IgD-negative memory B cell (primary cell): ENCODE measurements around the gene RPS8. TPM values are rescaled to one million over a fixed set of nuclear protein-coding genes. Genes with fewer than 3 reads are reported as not detected.
"Not testable (repeated sequence)": the region's sequence is repeated elsewhere in the genome, so short reads cannot be mapped to it uniquely, and the experiment has no call there.

Experiments used
- H3K27ac Mint-ChIP-seq, 3 donors: one replicate each; pipeline ENCODE4 v1.8.0; 2020 to 2022; ENCODE audit warnings: mild to moderate bottlenecking in 3 of 3, mixed read lengths in 3 of 3, moderate library complexity in 1 of 3
- H3K27me3 Mint-ChIP-seq: one replicate; pipeline ENCODE4 v1.8.0; 2021; ENCODE audit warnings: mixed read lengths
- H3K36me3 Mint-ChIP-seq: one replicate; pipeline ENCODE4 v1.8.0; 2020; ENCODE audit warnings: mild to moderate bottlenecking, mixed read lengths
- H3K4me1 Mint-ChIP-seq, 3 donors: one replicate each; pipeline ENCODE4 v1.8.0; 2020 to 2022; ENCODE audit warnings: mixed read lengths in 3 of 3, mild to moderate bottlenecking in 1 of 3
- H3K4me3 Mint-ChIP-seq, 4 donors: one replicate each; pipeline ENCODE4 v1.8.0; 2020 to 2022; ENCODE audit warnings: mild to moderate bottlenecking in 4 of 4, mixed read lengths in 4 of 4, moderate library complexity in 3 of 4
- H3K9me3 Mint-ChIP-seq, 3 donors: one replicate each; pipeline ENCODE4 v1.8.0; 2020 to 2021; ENCODE audit warnings: mixed read lengths in 3 of 3, mild to moderate bottlenecking in 1 of 3
- polyA plus RNA-seq: library from polyadenylated mRNA; unstranded; fragments of 300-500 nt; fragmentation: Illumina TruSeq; gene quantifications from one replicate; pipeline ENCODE4 v1.2.3, GENCODE V29; 2021

The RPS8 gene
- polyA plus RNA-seq, 1 donor from 2014 or later: 1,590 TPM

DNA sequence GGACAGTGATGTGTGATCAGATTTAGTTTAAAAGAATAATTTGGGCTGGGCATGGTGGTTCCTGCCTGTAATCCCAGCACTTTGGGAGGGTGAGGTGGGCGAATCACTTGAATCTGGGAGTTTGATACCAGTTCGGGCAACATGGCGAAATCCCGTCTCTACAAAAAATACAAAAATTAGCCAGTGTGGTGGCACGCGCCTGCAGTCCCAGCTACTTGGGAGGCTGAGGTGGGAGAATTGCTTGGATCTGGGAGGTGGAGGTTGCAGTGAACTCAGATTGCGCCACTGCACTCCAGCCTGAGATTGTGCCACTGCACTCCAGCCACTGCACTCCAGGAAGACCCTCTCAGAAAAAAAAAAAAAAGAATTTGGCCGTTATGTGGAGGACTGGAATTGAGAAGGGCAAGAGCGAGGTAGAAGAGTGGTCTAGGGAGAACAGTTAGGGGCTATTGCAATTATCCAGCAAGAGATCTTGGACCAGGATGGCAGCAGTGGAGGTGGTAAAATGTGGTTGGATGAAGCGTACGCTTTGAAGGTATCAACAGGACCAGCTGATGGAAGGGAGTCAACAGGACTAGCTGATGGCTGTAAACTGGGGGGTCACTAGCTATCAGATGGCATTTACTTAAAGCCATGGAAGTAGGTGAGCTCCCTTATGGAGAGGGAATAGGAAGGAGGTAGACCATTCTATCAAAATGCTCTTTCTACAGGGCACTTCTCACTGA, 42.6 kb downstream of the RPS8 start:
- no peaks in the 10 kb centered on the region for H3K27me3 Mint-ChIP-seq
- H3K27ac Mint-ChIP-seq: peak overlapping the region in 2 of 3 donors; percentile 76 to 93
- peaks cover 17 to 22% (median 18%) of the 10 kb centered on the region in 3 donors for H3K4me1 Mint-ChIP-seq
- H3K4me3 Mint-ChIP-seq: peak overlapping the region in 3 of 4 donors; percentile 41 to 83 (median 67)
- H3K9me3 Mint-ChIP-seq: no peaks in the 10 kb centered on the region
- no peaks in the 10 kb centered on the region for H3K36me3 Mint-ChIP-seq

DNA sequence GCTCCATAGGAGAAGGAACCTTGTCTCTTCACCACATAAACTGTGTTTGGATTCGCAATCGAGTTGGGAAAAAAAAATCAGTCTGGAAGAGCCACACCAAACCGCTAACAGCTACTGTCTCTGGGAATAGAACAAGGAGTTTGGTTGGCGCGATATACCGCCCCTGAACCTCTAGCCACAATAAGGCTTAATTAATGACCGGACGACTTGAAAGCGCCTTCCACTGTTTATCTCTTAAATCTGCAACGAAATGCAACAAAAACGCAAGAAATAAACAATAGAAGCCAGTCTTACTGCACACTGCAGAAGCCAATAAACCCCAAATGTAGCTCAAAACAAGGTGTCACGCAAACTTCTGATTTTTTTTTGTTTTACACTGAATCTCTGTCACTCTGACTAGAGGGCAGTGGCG, 43.9 kb downstream of the RPS8 start:
- H3K36me3 Mint-ChIP-seq: no peaks in the 10 kb centered on the region
- H3K27ac Mint-ChIP-seq: peak overlapping the region; percentile 93 to 100 (median 100)
- peaks cover 17 to 22% (median 18%) of the 10 kb centered on the region in 3 donors for H3K4me1 Mint-ChIP-seq
- peak overlapping the region; percentile 83 to 94 (median 89) for H3K4me3 Mint-ChIP-seq
- no peaks in the 10 kb centered on the region for H3K27me3 Mint-ChIP-seq
- H3K9me3 Mint-ChIP-seq: no peaks in the 10 kb centered on the region

DNA sequence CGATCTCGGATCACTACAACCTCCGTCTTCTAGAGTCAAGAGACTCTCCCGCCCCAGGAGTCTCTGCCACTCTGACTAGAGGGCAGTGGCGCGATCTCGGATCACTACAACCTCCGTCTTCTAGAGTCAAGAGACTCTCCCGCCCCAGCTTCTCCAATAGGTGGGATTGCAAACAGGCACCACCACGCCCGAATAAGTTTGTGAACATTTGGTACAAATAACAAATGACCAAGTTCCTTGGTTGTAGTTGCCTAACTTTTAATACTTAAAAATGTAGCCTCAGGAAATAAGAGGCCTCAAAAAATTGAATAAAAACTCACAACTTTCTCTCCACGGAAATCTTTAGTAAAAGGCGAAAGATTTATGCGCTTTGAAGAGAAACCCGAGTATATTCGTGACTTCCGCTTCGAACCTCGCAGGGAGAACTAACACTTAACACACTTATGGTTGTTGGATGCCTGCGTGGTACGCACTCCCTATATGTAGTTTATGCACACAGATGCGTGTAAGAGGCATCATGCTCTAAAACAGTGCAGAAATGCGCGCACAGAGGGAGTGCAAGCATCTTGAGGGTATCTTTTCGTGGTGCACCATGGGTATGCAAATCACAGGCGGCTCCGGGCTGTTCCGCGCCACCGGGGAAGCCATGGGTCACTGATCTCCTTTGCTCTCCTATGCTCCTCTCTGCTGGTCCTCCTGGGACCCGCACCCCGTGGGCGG, 44.4 kb downstream of the RPS8 start:
- H3K36me3 Mint-ChIP-seq: no peaks in the 10 kb centered on the region
- H3K9me3 Mint-ChIP-seq: no peaks in the 10 kb centered on the region
- peaks cover 16 to 21% (median 18%) of the 10 kb centered on the region in 3 donors for H3K4me1 Mint-ChIP-seq
- H3K27me3 Mint-ChIP-seq: no peaks in the 10 kb centered on the region
- peak overlapping the region; percentile 93 to 100 (median 100) for H3K27ac Mint-ChIP-seq
- peak overlapping the region; percentile 83 to 94 (median 89) for H3K4me3 Mint-ChIP-seq

DNA sequence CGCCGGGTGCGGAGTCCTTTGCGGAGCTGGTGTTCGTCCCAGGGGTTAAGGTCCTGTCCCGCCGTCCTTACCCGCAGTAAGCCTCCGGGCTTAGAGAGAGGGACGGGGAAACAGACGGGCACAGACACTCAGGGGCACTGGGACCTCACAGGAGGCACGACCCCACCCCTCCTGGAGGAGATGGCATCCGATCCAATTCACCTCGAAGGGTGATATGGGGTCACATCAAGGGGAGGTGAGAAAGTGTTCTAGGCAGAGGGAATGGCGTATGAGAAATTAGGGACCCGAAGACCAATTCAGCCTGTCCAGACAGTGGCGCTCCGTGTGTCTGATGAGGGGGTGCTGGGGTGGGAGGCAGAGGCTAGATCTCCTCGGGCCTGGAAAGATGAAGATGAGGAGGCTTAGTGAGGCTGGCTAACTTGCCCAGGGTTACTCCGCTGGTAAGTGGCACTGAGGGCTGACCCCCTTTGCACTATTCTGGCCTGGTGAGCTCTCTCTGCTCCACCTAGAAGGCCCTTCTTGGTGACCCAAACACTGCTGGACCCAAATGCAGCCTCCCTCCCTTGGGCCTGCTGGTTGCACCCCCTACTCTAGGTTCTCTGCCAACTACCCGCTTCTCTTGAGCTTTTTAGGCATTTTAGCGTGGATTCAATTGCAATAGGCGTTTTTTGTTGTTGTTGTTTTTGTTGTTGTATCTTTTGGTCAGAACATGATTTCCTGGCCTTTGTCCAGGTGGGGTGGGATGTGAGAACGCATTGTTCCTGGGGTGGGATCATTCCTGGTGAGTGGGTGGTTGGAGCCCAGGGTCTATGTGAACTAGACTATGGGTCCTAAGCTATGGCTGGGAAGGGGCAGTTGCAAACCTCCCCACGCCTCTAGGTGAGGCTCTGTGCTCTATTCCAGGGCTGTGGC, 45.2 kb downstream of the RPS8 start:
- peaks cover 11 to 16% (median 15%) of the 10 kb centered on the region in 3 donors for H3K4me1 Mint-ChIP-seq
- H3K9me3 Mint-ChIP-seq: no peaks in the 10 kb centered on the region
- H3K36me3 Mint-ChIP-seq: no peaks in the 10 kb centered on the region
- peak overlapping the region; percentile 93 to 100 (median 100) for H3K27ac Mint-ChIP-seq
- peak overlapping the region; percentile 83 to 94 (median 89) for H3K4me3 Mint-ChIP-seq
- H3K27me3 Mint-ChIP-seq: no peaks in the 10 kb centered on the region

DNA sequence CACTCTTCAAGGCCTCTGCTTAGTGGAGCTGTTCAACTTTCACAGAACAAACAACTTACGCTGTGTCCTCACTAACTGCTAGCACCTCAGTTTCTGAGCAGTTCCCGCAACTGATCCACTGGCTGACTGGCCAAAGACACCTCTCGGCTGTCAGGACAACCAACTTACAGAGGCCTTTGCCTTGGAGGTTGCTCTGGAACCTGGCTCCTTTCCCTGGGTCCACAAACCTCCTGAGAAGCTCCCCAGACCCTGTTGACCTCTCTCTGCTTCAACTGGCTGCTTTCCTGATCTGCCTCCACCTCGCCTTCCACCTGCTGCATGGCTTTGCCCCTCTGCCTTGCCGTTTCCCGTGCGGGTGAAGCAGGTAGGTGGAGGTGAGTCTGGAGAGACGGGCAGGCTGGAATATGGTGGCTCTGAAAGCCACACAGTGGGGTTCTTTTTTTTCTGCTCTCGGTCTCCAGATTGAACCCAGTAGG, 45.9 kb downstream of the RPS8 start:
- Mint-ChIP-seq H3K27me3 (no peaks in the 10 kb centered on the region), H3K36me3 (no peaks in the 10 kb centered on the region), H3K9me3 (no peaks in the 10 kb centered on the region), H3K27ac (peak overlapping the region in 2 of 3 donors; percentile 93 to 100), H3K4me1 (peaks cover 11 to 18% (median 16%) of the 10 kb centered on the region in 3 donors), H3K4me3 (peak overlapping the region; percentile 11 to 94 (median 52))

DNA sequence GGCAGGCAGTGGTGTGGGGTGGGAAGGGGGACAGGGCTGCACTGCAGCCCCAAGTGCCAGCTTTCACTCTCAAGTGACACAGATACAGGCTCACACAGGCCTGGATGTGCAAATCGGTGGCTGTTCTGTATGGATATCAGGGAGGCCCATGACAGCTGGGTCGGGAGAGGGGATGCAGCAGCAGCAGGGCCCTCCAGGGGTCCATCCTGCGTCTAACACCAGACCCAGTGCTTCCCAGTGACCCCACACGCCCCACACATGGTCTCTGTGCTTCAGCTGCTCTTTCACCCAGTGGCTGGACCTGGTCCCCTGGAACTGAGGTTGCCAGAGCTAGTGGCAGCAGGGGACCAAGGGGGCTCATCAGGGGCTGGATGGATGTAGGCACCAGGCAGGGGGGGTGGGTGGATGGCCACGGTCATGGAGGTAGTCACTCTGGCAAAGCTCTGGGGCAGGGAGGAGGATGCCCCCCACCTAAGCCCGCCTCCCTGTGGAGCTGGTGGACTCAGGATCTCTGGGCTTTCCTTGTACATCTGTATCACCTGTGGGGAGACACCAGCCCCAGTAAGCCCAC, 46.9 kb downstream of the RPS8 start:
- Mint-ChIP-seq H3K36me3 (no peaks in the 10 kb centered on the region), H3K9me3 (no peaks in the 10 kb centered on the region), H3K27me3 (no peaks in the 10 kb centered on the region), H3K4me1 (peaks cover 11 to 18% (median 16%) of the 10 kb centered on the region in 3 donors), H3K4me3 (no peak overlapping the region), H3K27ac (peak overlapping the region in 1 of 3 donors; percentile 93)

DNA sequence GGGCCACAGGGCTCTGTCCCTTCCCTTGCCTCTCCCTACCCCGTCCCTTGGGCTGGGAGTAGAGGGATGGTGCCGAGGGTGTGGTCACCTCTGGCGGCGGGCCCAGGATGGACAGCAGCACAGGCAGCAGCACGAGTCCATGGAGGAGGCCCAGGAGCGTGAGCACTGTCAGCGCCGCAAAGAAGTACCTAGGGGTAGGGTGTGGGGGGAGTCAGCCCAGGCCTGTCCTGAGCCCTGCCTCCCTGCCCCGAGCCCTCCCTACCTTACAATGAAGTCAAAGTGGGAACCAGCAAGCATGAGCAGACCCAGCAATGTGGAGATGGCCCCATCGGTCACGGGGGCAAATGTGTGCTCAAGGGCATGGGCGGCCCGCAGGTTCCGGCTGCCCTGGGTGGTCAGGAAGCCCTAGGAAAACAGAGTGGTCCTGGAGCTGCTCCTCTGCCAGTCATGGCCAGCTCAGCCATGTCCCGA, 47.7 kb downstream of the RPS8 start:
- no peak overlapping the region for H3K27ac Mint-ChIP-seq
- H3K9me3 Mint-ChIP-seq: no peaks in the 10 kb centered on the region
- no peaks in the 10 kb centered on the region for H3K27me3 Mint-ChIP-seq
- no peaks in the 10 kb centered on the region for H3K36me3 Mint-ChIP-seq
- no peak overlapping the region for H3K4me3 Mint-ChIP-seq
- H3K4me1 Mint-ChIP-seq: peaks cover 11 to 13% (median 12%) of the 10 kb centered on the region in 3 donors

DNA sequence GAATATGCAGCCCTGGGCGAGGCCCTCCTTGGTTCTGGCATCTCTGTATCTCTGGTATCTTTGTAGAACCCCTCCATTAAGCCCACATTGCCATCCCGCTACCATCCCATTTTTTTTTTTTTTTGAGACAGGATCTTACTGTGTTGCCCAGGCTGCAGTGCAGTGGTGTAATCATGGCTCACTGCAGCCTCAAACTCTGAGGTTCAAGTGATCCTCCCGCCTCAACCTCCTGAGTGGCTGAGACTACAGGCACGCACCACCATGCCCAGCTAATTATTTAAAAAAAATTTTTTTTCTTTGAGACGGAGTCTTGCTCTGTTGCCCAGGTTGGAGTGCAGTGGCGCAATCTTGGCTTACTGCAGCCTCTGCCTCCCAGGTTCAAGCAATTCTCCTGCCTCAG, 49.1 kb downstream of the RPS8 start:
- H3K4me3 Mint-ChIP-seq, H3K9me3 Mint-ChIP-seq, H3K4me1 Mint-ChIP-seq, H3K27me3 Mint-ChIP-seq, H3K36me3 Mint-ChIP-seq: not testable (repeated sequence)
- peak overlapping the region in 1 of 3 donors; percentile 14 for H3K27ac Mint-ChIP-seq

DNA sequence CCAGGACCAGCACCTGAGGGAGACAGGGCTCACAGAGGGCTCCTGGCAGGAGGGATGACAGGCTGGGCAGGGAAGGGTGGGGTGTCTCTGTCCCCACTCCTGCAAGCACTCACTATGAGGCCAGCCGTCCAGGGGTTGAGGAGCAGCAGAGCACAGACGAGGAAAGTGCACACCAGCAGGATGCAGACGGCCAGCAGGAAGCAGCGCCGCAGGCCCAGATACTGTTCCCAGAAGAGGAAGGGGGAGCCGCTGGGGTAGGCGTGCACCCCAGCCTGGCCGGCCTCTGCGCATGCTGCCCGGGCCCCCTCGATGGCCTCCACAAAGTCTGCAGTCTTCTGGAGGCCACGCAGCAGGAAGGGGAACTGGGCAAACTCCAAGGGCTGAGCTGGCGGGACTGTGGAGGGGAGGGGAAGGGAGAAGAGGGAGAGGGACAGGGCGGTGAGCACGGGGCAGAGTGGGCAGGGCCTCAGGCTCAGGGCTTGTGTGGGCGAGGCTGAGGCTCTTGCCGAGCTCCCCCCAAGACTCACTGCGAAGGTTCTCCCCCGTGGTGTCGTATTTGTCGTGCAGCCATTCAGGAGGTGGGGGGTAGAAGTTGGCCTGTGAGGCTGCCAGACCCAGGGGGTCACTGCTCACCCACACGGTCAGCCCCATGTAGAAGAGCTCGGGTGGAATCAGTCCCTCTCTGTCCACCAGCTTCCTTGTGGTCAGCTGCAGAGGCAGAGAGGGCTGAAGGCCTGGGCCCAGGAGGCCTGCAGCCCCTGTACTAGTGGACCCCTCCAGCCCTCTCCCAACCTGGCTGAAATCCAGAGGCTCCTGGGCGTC, 51.2 kb downstream of the RPS8 start:
- peaks cover 0 to 3% (median 0%) of the 10 kb centered on the region in 3 donors for H3K4me1 Mint-ChIP-seq

DNA sequence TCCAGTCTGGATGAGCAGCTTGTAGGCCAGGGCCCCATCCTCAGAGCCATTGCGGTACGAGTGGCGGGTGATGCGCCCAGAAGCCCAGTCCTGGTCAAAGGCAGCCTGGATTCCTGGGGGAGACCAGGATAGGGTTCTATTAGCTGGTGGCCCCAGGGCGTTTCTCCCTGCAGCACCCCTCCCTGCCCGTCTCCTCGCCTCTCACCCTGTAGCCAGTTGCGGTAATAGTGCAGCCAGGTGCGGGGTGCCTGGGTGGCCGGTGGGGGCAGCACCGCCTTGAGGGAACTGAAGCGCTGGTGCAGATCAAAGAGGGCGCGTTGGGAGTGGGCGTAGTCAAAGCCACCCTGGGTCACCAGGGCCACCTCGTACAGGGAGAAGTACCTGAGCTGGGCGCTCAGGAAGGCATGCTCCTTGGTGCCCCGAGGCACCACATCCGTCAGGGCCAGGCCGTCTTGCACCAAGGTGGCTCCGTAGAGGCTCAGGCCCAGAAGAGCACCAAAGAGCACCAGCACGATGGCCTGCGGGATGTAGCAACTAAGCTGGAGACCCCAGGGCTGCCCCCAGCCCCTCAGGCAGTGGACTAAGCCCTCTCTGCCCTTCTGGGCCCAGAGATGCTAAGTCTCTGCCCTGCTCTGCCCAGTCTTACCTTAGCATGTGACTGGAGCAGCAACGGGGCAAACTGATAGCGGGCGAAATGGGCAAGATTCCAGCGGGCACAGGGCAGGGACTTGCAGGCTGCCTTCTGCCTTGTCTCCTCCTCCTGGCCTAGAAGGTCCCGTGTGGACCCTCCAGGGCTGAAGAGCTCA, 52.1 kb downstream of the RPS8 start:
- H3K4me1 Mint-ChIP-seq: peaks cover 0 to 3% (median 0%) of the 10 kb centered on the region in 3 donors
- H3K9me3 Mint-ChIP-seq: no peaks in the 10 kb centered on the region
- H3K27me3 Mint-ChIP-seq: no peaks in the 10 kb centered on the region
- peak overlapping the region in 1 of 3 donors; percentile 28 for H3K27ac Mint-ChIP-seq
- no peak overlapping the region for H3K4me3 Mint-ChIP-seq
- H3K36me3 Mint-ChIP-seq: no peaks in the 10 kb centered on the region

More for the DNA sequence above, 51.2 kb downstream of the RPS8 start:
- Mint-ChIP-seq H3K36me3 (no peaks in the 10 kb centered on the region), H3K9me3 (no peaks in the 10 kb centered on the region), H3K27me3 (no peaks in the 10 kb centered on the region), H3K4me3 (no peak overlapping the region), H3K27ac (peak overlapping the region in 1 of 3 donors; percentile 71)

DNA sequence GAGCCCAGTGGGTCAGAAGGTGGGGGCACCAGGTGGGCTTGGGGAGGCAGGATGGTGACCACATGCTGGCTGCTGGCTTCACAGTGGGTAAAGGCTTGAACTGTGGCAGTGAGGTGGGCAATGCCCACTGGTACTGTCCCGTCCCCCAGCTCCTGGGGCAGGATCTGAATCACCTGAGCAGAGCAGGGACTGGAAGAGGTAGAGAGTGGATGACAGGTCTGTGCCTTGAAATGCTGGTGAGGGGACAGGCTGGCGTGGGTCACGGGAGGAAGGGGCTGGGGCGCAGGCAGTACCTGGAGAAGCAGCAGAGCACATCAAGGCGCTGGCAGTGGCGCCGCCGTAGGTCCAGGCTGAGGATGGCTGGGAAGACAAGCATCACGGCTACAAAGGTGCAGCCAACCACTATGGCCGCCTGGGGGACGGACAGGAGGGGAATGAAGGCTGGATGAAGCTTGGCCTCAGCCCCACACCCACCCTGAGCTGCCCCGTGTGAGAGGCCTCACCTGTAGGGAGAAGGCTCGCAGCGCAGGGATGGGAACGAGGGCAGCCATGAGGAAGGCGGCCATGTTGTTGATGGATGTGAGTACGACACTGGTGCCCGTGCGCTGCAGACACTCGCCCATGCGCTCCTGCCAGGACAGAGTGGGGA, 52.8 kb downstream of the RPS8 start:
- H3K36me3 Mint-ChIP-seq: no peaks in the 10 kb centered on the region
- H3K4me3 Mint-ChIP-seq: no peak overlapping the region

More for the DNA sequence above, 52.8 kb downstream of the RPS8 start:
- H3K4me1 Mint-ChIP-seq: peaks cover 0 to 3% (median 0%) of the 10 kb centered on the region in 3 donors
- peak overlapping the region in 1 of 3 donors; percentile 28 for H3K27ac Mint-ChIP-seq
- H3K27me3 Mint-ChIP-seq: no peaks in the 10 kb centered on the region
- H3K9me3 Mint-ChIP-seq: no peaks in the 10 kb centered on the region
